ENCODE results near the gene LRRC58. TPM values are rescaled to one million over a fixed set of nuclear protein-coding genes. Genes with fewer than 3 reads are reported as not detected.

Gene LRRC58
- total RNA-seq, 2 experiments from 2014 or later: 24.1 to 30.2 TPM

GRCh38 chr3:120350401-120350941 is 1.3 kb upstream of the LRRC58 start:
- Histone ChIP-seq H2AFZ (ENCODE audit: low read length) (peak overlapping the region; percentile 90; the same call in 1 of the 2 replicates), H3K27ac (ENCODE audit: low read depth, low read length, poor library complexity, severe bottlenecking) (no peak overlapping the region), H3K4me3 (ENCODE audit: low read depth, low read length, poor library complexity, severe bottlenecking) (peak overlapping the region; percentile 88), H3K4me1 (ENCODE audit: insufficient read depth, low read length, poor library complexity, severe bottlenecking) (peaks cover 26% of the 10 kb centered on the region), H3K4me2 (ENCODE audit: low read length) (peak overlapping the region; percentile 98), H3K9me2 (ENCODE audit: insufficient read depth, low read length) (no peaks in the 10 kb centered on the region), H3K36me3 (ENCODE audit: insufficient read depth, low read length) (peaks cover 17% of the 10 kb centered on the region), H3K9me3 (ENCODE audit: low read length) (no peaks in the 10 kb centered on the region), H4K20me1 (ENCODE audit: insufficient read depth, low read length) (peaks cover 8% of the 10 kb centered on the region), H3K79me2 (ENCODE audit: insufficient read depth, low read depth, low read length) (peaks cover 31% of the 10 kb centered on the region)
- intact Hi-C loops (cut with micrococcal nuclease; ENCODE audit: unreplicated experiment): no loop called here
- CTCF ChIA-PET (ENCODE audit: unreplicated experiment): interaction anchor here (0.8 kb wide), 1 partner anchor 68 kb away, joined by 3 read pairs; no protein-coding TSS in a partner anchor
- peak; percentile 29 for DNase-seq (ENCODE audit: low spot score)
- POLR2A ChIA-PET: interaction anchor here (0.6 to 3.2 kb wide), 16 partner anchors 8 to 1469 kb away, joined by 3 to 18 read pairs (median 4); partner anchors contain the start of gene NDUFB4
- BruUV-seq (replicated peaks): no TSS peak
- no peak for TF ChIP-seq EZH2phosphoT487 (IDR thresholded peaks at IDR 0.05; ENCODE audit: borderline replicate concordance, low read depth, low read length)
- TF ChIP-seq CTCF (conservative IDR thresholded peaks at IDR 0.05; ENCODE audit: low read length): no peak

- peaks cover 38% of the 10 kb centered on the region for H3K79me2 ChIP-seq (ENCODE audit: insufficient read depth, low read depth, low read length)
- DNase-seq (ENCODE audit: low spot score): peak; percentile 45
- no peak for TF ChIP-seq CTCF (conservative IDR thresholded peaks at IDR 0.05; ENCODE audit: low read length)
- no peak for TF ChIP-seq EZH2phosphoT487 (IDR thresholded peaks at IDR 0.05; ENCODE audit: borderline replicate concordance, low read depth, low read length)
- H2AFZ ChIP-seq (ENCODE audit: low read length): peak overlapping the region; percentile 90; the same call in 1 of the 2 replicates
- H4K20me1 ChIP-seq (ENCODE audit: insufficient read depth, low read length): peaks cover 10% of the 10 kb centered on the region
- no TSS peak for BruUV-seq (replicated peaks)
- ChIA-PET POLR2A (interaction anchor here (0.7 to 3.2 kb wide), 13 partner anchors 9 to 449 kb away, joined by 3 to 18 read pairs (median 5); partner anchors contain the start of gene NDUFB4), CTCF (ENCODE audit: unreplicated experiment) (no interaction called here)
- H3K9me2 ChIP-seq (ENCODE audit: insufficient read depth, low read length): no peaks in the 10 kb centered on the region
- H3K4me2 ChIP-seq (ENCODE audit: low read length): peak overlapping the region; percentile 98
- H3K9me3 ChIP-seq (ENCODE audit: low read length): peaks cover 6% of the 10 kb centered on the region; the same call in 1 of the 2 replicates
- peak overlapping the region; percentile 88 for H3K4me3 ChIP-seq (ENCODE audit: low read depth, low read length, poor library complexity, severe bottlenecking)
- H3K36me3 ChIP-seq (ENCODE audit: insufficient read depth, low read length): peaks cover 24% of the 10 kb centered on the region
- intact Hi-C loops (cut with micrococcal nuclease; ENCODE audit: unreplicated experiment): loop anchor here (2.0 to 5.0 kb wide), 3 partner anchors 67 to 672 kb away; partner anchors contain the start of genes COX17, GTF2E1 and RABL3
- H3K4me1 ChIP-seq (ENCODE audit: insufficient read depth, low read length, poor library complexity, severe bottlenecking): peaks cover 26% of the 10 kb centered on the region
- peak overlapping the region; percentile 69 for H3K27ac ChIP-seq (ENCODE audit: low read depth, low read length, poor library complexity, severe bottlenecking)
Observed at GRCh38 chr3:120349855-120350125, 636 bp upstream of the LRRC58 start.
